Activated CD4-positive, alpha-beta T cell treated with anti-CD3 and anti-CD28 coated beads for 48 hours (primary cell): ENCODE measurements around the gene NTN1.
"Not testable (repeated sequence)": the region's sequence is repeated elsewhere in the genome, so short reads cannot be mapped to it uniquely, and the experiment has no call there.

Source experiments
- DNase-seq: peaks from one replicate; pipeline ENCODE4 v3.0.0-alpha.2; 2020

The NTN1 gene

DNA sequence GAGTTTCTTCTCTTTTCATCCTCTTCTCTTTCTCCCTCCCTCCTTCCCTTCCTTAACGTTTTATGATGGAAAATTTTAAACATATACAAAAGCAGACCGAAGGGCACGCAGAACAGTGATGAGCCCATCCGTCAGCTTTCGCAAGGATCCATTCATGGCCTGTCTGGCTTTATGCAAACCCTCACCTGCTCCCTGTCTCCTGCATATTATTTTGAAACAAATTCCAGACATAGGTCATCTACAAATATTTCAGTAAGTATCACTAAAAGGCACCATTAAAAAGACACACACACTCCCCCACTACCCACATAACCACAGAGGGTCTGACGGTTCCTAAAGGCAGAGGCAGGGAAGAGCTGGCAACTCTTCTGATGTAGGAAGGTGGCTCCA, 235.0 kb downstream of the NTN1 start:
- DNase-seq: no peak

DNA sequence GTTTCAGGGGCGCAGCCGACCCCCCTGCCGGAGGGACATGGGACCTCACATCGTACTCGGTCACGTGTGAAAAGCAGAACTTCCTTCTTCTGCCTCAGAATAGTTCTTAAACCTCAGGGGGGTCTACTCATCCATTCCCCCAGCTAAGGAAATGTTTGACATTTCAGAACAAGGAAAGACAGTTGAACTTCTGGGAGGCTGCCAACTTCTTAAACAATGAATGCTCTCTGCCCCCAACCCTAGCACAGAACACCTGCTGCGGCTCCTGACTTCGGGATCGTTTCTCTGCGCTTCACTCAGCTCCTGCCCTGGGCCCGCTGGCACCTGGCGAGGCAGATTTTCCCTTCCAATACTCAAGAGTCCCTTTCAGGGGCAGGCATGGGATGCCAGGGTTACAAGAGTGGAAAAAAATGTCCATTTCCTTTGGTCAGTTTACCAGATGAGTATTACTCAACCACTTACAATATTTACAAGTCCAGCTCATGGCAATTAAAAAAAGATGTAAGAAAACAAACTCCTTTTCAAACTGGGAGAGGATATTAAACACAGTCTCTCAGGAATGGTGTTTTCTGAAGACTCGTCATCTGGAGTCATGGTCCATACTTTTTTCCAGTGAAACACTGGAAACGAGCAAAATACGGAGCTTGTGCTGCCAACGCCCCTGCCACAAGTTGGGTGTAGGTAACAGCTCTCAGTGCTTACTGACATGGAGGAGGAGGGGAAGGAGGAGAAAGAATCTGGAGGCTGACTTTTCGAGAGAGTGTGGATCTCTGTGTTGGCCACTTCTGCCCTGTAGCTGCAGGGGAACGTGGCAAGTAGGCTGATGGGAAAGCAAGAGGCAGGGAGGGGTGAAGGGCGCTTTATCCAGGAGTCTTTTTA, 235.7 kb downstream of the NTN1 start:
- DNase-seq: no peak

DNA sequence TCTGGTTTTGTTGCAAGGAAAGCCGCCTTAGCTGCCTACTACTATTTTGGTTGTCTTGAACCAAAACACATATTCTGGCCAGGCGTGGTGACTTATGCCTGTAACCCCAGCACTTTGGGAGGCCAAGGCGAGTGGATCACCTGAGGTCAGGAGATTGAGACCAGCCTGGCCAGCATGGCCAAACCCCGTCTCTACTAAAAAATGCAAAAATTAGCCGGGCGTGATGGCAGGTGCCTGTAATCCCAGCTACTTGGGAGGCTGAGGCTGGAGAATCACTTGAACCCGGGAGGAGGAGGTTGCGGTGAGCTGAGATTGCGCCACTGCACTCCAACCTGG, 236.3 kb downstream of the NTN1 start:
- not testable (repeated sequence) for DNase-seq

DNA sequence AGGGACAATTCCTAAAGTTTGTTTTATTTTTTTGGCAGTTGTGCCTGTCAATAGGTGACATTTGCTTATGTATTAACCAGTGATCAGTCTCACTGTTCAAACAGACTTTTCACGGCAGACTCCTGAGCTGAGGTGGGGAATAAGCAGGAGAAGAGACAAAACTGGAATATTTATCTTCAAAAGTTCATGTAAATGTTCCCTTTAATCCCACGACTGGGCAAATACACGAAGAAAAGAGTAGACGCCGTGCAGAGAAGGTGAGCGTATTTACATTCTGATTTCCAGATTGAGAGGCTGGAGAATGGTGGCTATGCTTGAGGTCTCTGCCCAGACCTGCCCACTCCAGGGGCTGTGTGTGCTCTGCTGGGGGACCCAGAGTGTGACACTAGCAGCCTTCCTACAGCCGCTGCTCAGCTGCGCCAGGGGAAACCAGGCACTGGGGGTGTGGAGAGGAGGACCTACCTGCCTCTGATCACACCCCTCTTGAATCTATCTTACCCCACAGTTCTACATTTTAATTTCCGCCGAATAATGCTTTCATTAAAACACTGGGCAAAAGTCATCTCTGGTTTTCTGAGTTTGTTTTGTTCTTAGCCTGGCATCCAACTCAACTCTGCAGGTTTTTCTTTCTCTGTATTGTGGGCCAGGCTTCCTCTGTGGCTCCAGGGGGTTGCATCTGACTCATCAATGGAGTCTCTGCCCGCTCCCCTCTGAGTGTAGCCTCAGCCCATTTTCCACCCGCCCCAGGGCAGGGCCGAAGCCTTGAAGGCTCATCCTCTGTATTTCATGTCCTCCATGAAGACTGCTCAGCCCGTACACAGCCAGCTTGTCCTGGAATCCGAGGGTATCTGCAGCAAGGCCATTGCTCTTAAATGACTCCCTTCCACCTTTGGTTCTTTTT, 237.1 kb downstream of the NTN1 start:
- no peak for DNase-seq

DNA sequence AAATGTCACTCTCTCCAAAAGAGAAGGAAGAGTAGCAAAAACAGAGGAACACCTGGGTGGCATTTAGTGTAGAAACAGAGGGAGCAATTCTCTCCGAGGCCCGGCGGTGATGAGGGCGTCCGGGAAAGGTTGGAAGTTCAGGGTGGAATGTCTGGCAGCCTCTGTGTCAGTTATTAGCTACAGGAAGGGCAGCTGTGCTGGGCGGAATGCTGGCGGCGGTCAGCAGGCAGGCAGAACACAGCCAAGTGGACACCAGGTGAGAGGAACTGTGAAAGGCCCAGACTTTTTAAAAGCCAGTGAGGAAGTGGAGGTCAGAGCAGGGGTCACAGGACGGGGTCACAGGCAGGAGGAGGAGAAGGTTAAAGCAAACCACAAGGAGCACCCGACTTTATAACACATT, 238.1 kb downstream of the NTN1 start:
- no peak for DNase-seq

DNA sequence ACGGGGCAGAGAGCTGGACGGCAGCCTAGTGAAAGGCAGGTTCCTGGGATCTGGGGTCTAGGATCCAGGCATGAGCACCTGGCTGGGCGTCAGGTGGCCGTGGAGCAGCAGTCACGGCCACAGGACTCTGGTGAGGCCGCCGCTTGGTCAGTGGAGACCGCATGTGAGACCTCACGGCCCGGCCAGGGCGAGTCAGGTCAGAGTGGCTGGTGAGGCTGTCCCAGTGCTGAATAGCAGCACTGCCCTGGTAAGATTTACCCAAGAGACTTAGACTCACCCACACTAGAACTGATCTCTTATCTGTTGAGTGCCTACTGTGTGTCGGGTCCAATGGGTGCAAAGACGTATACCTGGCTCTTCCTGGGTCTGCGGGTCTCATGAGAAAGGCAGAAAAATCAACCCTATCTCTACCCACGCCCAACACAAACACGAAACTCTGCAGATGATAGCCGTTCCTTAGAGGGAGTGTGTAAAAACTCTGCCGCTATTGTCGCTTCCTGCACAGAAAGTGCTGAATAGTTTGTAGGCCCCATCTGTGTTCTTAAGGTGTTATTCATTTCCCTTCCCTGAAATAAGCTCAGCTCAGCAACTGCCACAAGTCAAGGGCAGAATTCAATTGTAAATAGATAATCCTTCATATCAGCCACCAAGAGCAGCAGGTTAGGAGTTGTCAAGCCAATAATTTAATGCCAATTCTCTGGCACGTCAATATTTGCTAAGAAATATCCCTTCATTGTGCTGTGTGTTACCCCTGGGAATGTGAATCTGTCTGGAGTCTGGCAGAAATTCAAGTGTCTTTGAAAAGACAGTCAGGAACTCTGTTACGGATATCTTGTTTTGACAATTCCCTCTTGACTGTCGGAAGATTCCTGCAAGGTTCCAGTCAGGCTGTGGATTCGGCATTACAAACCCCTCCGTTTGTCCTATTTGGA, 240.0 kb downstream of the NTN1 start:
- DNase-seq: no peak

DNA sequence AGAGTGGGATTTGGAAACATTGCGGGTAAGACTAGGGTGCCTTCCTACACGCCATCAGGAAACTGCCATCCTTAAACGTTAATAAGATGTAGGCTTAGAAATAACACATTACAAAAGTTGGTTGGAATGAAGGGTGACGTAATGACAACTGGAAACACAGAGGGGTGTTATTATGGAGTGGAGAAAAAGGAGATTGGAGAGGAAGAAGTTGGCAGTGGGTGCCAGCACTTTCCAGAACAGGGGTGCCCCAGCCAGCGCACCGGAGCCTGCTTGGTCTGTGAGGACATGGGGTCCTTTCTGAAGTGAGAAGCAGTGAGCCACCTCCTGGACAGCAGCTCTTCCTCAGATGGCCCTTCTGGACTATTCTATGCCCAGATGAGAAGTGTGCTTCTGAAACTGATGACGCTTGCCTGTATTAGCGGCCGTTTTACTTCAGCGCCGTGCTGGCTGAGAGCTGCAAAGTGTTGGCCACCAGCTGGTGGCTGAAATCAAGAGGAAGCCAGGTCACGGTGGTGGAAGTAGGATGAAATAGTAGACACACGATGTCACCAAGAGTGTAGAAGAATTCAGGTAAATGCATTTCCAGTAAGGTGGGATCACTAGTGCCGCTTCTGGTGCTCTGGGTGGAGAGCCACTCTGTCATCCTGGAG, 244.8 kb downstream of the NTN1 start:
- DNase-seq: no peak

DNA sequence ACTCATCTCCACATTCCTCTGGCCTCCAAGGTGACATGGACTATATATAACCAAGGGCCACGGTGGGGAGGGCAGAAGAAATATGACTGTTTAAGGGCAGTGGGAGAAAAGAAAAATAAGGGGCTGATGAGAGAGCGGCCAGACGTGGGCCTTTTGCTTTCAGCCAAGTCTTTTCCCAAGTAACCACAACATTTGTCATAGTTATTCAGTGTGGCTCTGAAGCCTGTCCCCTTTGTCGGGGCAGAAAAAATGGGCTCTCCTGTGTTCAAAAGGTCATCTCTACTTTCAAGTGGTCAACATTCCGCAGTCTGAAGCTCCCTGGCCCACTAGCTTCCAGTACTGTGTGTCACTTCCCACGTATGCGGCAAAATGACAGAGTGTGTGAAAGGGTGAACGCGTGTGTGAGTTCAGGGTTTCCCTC, 245.4 kb downstream of the NTN1 start:
- DNase-seq: no peak

DNA sequence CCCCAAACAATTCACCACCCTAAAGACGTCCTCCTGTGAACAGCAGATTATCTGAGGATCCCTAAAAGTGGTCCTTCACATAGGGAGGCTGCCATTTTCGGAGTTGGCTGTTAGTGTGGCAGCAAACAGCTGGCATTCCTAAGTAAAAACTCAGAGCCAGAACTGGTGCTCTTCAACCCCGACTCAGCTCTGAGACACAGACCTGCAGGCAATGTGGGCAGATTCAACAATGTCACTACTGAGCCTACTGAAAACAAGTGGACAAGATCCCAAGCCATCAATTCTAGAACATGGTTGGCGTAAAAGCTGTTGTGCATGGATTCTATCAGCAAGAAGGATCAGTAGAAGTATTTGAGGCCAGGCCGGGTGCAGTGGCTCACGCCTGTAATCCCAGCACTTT, 247.2 kb downstream of the NTN1 start:
- DNase-seq: no peak

DNA sequence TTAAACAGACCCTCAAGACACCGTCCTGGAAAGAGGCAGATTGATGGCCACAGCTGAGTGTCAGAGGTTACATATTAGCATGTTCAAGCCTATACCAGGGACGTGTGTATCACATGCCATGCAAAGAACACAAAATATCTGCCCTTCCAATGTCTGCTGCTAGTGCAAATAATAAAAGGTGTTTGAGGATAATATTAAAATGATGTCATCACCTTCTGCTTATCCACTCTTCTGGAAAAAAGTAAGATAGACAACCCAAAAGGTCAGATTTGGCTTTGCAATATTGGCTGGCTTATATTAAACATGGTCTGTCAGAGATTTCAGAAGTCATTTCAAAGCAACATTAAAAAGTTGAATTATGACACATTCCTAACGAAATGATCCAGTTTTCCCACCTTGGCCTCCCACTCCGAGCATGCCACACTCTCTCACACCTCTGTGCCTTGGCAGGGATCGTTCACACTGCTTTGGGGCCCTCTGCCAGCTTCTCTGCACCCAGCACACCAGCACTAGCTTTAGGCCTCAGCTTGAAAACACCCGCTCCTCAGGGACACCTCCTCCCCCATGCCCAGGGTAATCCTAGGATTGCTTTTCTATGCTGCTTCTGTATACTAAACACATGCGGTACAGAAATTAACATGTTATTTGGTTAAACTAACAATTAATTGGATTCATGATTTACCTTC, 248.2 kb downstream of the NTN1 start:
- DNase-seq: no peak

DNA sequence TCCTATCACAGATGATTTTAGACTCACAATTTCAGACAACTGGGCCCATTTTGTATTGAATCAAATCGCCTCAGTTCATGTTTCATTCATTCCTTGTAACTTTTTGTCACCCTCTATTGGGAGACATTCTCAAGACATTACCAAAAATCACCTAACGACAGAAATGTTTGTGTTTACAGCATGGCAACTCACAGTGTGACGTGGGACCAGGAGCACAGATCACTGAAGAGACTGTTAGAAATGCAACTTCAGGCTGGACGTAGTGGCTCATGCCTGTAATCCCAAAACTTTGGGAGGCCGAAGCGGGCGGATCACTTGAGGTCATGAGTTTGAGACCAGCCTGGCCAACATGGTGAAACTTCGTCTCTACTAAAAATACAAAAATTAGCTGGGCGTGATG, 249.6 kb downstream of the NTN1 start:
- no peak for DNase-seq

DNA sequence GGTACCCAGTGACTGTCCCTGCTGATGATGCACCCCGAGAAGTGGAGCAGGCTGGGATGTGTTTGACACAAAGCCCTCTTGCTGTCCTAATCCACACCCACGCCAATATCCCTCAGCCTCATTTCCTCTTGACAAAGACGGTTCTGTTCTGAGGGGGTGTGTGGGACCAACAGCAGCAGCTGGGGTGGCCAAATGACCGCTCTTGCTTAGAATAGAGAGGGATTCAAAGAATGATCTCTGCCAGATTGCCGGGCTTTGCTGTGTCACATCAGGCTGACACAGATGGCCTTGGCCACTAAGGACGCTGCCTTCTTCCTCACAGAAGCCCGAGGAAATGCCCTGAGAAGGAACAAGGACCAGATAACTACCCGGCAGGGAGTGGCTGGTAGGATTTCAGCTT, 250.7 kb downstream of the NTN1 start:
- no peak for DNase-seq

DNA sequence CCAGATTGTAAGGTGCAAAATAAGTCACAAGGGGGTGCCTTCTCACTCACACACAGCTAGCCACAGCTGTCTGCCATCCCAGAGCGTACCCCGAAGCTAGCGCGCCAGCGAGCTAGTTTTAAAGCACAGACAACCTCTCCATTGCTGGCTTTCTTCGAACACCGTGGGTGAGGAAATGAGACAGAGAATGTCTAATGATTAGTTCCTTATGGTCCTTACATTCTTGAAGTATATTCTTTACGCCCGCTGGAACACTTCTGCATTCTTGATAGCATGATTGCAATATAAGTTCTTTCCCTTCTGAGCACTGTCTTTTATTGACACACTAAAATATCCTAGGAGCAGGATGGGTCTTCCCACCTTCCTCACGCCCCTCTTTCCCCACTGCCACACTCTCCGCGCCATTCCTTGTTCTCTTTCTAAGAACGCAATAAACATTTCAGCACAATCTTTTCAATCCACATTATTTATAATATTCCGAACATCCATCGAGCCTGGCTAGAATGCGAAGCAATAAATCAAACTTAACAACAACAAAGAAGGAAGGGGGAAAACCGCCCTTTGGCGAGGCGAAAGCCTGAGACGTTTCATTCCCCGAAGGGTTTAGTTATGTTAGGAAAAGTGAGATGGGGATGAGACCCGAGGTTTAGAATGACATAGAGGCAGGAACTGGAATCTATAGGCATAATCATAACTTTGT, 251.3 kb downstream of the NTN1 start:
- no peak for DNase-seq

DNA sequence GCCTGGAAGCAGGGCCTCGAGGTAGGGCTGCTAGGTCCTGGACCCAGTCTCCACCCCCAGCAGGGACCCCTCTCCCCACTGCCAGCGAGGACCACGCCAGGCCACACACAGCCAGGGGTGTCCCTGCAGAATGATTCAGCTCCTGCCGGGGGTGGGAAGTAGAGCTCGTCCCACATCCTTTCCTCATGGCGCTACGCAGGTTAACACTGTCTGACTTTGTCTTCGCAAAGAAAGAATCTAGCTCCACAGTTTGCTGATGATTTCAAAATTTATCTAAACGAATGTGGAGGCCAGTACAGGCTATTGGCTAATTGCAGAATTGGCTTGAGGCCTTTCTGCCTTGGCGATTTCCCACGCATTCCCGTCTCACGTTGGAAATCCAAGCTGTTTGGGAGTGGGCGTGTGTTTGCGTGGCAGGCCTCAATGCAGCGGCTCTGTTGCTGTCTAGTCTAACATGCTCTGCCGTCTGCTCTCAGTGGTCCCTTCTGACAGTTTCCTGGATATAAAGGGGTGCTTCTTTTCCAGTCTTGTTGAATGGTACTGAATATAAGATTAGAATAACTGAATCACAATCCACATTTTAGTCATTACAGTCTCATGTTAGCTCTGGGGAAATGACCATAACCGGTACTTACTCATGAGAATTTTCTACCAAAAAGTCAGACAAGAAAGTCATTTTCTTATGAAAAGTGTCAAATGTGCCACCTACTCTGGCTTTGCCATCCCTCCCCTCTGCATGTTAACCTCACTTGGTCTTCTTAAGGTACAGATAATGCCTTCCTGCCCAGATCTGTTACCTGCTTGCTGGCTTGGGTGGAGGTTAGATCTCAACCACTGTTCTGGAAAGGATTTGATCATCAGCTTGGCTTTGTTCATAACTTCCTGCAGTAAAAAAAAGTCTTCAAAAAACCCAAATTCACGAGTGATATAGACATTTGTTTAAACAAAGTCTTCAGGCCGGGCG, 252.4 kb downstream of the NTN1 start:
- peak; percentile 64 for DNase-seq

DNA sequence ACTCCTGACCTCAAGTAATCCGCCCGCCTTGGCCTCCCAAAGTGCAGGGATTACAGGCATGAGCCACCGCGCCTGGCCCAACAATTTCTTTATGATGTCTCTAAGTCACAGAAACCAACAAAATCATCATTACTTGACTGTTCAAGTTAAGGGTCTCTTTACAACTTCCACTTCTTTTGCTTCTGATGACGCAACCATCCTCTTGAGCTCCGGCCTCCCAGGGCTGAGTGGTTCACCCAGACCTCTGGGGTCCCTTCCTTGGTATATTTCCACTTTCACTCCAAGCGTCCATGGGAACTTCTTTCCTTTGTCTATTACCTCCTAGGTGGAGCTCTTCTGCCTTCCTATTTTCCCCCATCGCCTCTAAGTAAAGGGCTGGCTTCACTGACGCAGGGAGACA, 253.7 kb downstream of the NTN1 start:
- no peak for DNase-seq

DNA sequence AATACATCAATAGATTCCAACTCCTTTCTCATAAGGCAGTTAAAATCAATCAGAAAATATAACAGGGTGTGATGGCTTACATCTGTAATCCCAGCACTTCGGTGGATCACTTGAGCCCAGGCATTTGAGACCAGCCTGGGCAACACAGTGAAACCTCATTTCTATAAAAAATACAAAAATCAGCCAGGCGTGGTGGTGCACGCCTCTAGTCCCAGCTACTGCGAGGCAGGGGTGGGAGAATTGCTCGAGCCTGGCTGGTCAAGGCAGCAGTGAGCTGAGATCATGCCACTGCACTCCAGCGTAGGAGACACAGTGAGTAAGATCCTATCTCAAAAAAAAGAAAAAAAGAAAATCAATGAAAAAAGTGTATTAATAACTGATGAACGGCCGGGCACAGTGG, 258.6 kb downstream of the NTN1 start:
- DNase-seq: no peak

DNA sequence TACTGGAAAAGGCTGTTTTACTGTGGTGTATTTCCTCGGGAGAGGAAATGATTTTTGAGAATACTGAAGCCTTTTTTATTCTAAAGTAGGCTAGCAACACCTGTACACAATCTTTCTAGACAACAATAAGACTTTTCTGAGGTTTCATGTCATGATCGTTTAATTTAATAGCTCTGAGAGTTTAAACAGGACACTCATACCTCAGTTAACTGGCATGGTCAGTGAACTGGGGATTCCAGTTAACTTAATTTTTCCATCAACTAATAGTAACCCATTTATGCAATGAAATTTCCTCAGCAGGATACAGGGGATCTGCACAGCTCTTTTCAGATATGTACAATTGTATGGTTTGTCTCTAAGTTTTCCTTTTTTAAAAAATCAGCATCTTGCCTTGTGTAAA, 262.6 kb downstream of the NTN1 start:
- no peak for DNase-seq

DNA sequence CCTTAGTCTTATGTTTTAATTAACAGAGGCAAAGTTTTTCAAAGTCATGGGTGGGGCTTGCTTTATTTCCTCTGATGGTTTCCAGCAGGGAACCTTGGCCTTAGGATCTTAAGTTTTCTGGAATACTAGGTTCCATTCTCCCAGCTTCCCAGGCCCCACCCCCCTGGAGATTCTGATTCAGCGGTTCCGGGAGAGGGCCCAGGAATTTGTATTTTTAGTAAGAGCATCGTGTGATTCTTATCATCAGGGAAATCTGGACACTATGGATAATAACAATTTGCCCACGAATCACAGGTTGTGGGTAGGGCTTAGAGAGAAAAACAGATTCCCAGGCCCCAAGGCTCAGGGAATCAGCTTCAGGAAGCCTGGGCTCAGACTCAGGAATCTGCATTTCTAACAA, 263.6 kb downstream of the NTN1 start:
- DNase-seq: no peak

DNA sequence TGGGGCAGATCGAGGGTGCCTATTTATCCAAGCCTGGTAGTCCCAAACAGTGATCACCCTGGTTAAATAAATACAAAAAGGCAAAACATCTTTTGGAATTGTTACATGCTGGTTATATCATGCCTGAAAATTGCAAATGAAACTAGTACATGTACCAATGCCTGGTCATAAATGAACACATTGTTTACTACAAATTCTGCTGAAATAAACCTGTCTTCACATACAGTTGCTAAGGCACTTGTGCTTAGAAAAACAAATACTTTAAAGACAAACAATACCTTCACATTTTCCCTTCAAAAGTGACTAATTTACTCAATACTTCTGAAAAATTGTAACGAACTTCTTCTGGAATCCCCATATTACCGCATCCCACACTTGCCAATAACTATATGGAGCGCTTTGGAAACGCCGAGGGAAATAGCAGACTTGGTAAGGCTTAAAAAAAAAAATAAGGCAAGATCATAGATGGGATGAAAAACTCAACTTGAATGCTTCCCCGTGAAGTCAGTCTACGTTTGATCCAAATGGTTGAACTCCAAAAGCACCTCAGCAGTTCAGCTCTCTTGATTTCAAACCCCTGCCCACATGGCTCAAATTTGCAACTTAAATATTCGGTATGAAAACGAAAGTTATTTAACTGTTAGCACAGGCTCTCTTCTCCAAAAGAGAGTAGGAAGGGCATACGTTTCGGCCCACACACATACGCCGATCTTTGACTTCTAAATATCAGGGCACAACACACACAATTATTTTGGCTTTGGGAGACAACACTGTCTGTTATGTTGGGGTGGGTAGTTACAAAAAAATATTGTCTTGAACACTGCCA, 264.5 kb downstream of the NTN1 start:
- DNase-seq: no peak
